ENCODE results near the gene CAPG. TPM values are rescaled to one million over a fixed set of nuclear protein-coding genes. Genes with fewer than 3 reads are reported as not detected.

Gene CAPG, protein sequence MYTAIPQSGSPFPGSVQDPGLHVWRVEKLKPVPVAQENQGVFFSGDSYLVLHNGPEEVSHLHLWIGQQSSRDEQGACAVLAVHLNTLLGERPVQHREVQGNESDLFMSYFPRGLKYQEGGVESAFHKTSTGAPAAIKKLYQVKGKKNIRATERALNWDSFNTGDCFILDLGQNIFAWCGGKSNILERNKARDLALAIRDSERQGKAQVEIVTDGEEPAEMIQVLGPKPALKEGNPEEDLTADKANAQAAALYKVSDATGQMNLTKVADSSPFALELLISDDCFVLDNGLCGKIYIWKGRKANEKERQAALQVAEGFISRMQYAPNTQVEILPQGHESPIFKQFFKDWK
- 10 to 100 TPM in 1 of 10 donors, 1 to 10 TPM in 8, under 1 TPM in 1; 0.83 to 30.4 (median 5.9) TPM for total RNA-seq
- polyA plus RNA-seq, result 10 to 100 TPM in 1 of 2 donors, 1 to 10 TPM in 1; 8.8 to 17.1 TPM
- long read RNA-seq, donor 1, partial matches to known transcripts, result 1 of 6 reads
- long read RNA-seq, donor 1, other reads (novel, unspliced or antisense), result 0 of 6 reads
- long read RNA-seq, donor 2, partial matches to known transcripts, result 0 of 2 reads
- long read RNA-seq, donor 2, other reads (novel, unspliced or antisense), result 0 of 2 reads
- long read RNA-seq, donor 3, partial matches to known transcripts, result 0 of 2 reads
- long read RNA-seq, donor 3, other reads (novel, unspliced or antisense), result 0 of 2 reads

DNA sequence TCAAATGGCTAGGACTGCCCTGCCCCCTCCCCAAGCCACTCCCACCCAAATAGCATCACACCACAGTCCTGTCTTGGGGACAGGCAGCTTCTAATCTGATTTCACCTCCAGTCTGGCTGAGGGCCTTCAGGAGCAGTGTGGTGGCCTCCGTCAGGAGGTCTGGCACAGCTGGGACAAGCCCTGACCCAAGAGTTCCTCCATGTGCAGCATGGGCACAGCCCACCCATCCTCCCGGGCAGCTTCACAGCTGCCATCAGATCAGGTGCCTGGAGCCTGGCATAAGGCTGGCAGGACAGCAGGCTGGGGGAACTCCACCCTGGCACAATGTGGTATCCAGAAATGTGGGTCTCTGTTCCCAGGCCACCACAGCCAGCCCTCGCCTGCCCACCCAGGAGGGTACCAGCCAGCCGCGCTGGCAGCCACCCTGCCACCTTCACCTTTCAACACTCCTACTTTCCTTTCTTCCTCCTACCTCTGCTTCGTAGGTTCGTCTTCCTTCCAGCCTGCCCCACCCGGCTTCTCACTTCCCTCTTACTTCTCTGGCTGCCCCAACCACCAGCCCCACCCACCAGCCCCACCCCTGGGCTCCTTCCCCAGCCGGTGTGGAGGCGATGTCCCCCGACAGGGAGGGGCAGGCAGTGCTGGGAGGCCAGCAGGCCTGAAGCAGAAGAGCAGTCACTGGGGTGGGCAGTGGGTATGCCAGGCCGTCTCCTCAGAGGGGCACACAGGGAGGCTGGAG lies at the start of gene CAPG:
Gene CAPG, minus strand, starts transcription at position 522 of the 739 bp plus-strand sequence. CDS start 8,221 bp downstream, outside the sequence.
- H3K36me3 ChIP-seq, result no peaks in the 10 kb centered on the region
- H3K27ac ChIP-seq, result peak within 1 kb of the TSS in 1 of 10 donors; percentile 82
- ATAC-seq, result peak in 6 of 8 donors; percentile 16 to 49 (median 28)
- H3K27me3 ChIP-seq, result peaks cover 0 to 23% (median 9%) of the 10 kb centered on the region in 7 donors
- peak within 1 kb of the TSS in 2 of 10 donors; percentile 11 to 48 for H3K4me3 ChIP-seq
- intact Hi-C loops (cut with DNase I), result no loop called here
- DNase-seq, result peak in 1 of 2 donors; percentile 55
- TF ChIP-seq CTCF (IDR thresholded peaks at IDR 0.05), result no peak
- H3K9me3 ChIP-seq, result no peaks in the 10 kb centered on the region
- WGBS, 2 donors, result 61 to 65% methylated on average over 12 of the region's 12 CpGs
- peaks cover 0 to 75% (median 15%) of the 10 kb centered on the region in 9 donors for H3K4me1 ChIP-seq

- WGBS, 2 donors, result 89 to 98% methylated on average over 1 of the region's 1 CpG
- Histone ChIP-seq H3K27ac (no peak overlapping the region), H3K27me3 (no peaks in the 10 kb centered on the region), H3K4me1 (no peaks in the 10 kb centered on the region), H3K9me3 (no peaks in the 10 kb centered on the region), H3K4me3 (no peak overlapping the region), H3K36me3 (no peaks in the 10 kb centered on the region)
- ATAC-seq (no peak), DNase-seq (no peak)
- intact Hi-C loops (cut with DNase I), result no loop called here
- no peak for TF ChIP-seq CTCF (IDR thresholded peaks at IDR 0.05)
Observed at GRCh38 chr2:85459771-85460170, 49.6 kb upstream of the CAPG start.

GRCh38 chr2:85458601-85459563 lies 48.7 kb upstream of the CAPG start:
- Histone ChIP-seq H3K4me1 (no peaks in the 10 kb centered on the region), H3K9me3 (no peaks in the 10 kb centered on the region), H3K4me3 (no peak overlapping the region), H3K36me3 (no peaks in the 10 kb centered on the region), H3K27me3 (no peaks in the 10 kb centered on the region), H3K27ac (no peak overlapping the region)
- no peak for TF ChIP-seq CTCF (IDR thresholded peaks at IDR 0.05)
- 84 to 88% methylated on average over 12 of the region's 12 CpGs for WGBS, 2 donors
- ATAC-seq (no peak), DNase-seq (no peak)
- intact Hi-C loops (cut with DNase I), result no loop called here
